ENCODE results near the gene N4BP2.
"Not testable (repeated sequence)": the region's sequence is repeated elsewhere in the genome, so short reads cannot be mapped to it uniquely, and the experiment has no call there.

Gene N4BP2

GRCh38 chr4:40056716-40057585, at the start of gene N4BP2:
Gene N4BP2 (plus strand): TSS chr4:40056850. CDS start chr4:40097341, 40,491 bp downstream.
- DNase-seq (ENCODE audit: low spot score) = peak; percentile 77

- no peak for DNase-seq (ENCODE audit: low spot score)
Observed at GRCh38 chr4:40016007-40016406, 40.6 kb upstream of the N4BP2 start.

GRCh38 chr4:40020221-40020620, 36.4 kb upstream of the N4BP2 start:
- DNase-seq (ENCODE audit: low spot score) = no peak

DNA sequence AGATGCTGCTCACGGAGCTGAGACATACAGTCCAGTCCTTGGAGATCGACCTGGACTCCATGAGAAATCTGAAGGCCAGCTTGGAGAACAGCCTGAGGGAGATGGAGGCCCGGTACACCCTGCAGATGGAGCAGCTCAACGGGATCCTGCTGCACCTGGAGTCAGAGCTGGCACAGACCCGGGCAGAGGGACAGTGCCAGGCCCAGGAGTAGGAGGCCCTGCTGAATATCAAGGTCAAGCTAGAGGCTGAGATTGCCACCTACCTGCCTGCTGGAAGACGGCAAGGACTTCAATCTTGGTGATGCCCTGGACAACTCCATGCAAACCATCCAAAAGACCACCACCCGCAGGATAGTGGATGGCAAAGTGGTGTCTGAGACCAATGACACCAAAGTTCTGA, 35.5 kb upstream of the N4BP2 start:
- not testable (repeated sequence) for DNase-seq (ENCODE audit: low spot score)

- not testable (repeated sequence) for DNase-seq (ENCODE audit: low spot score)
Observed at GRCh38 chr4:40024049-40024448, 32.6 kb upstream of the N4BP2 start.

GRCh38 chr4:40032785-40033184, 23.9 kb upstream of the N4BP2 start:
- no peak for DNase-seq (ENCODE audit: low spot score)

GRCh38 chr4:40033613-40034012, 23.0 kb upstream of the N4BP2 start:
- no peak for DNase-seq (ENCODE audit: low spot score)

GRCh38 chr4:40038977-40039376, 17.7 kb upstream of the N4BP2 start:
- DNase-seq (ENCODE audit: low spot score) = no peak

- no peak for DNase-seq (ENCODE audit: low spot score)
Observed at GRCh38 chr4:40040908-40041307, 15.7 kb upstream of the N4BP2 start.

- DNase-seq (ENCODE audit: low spot score) = no peak
Observed at GRCh38 chr4:40043786-40044185, 12.9 kb upstream of the N4BP2 start.

DNA sequence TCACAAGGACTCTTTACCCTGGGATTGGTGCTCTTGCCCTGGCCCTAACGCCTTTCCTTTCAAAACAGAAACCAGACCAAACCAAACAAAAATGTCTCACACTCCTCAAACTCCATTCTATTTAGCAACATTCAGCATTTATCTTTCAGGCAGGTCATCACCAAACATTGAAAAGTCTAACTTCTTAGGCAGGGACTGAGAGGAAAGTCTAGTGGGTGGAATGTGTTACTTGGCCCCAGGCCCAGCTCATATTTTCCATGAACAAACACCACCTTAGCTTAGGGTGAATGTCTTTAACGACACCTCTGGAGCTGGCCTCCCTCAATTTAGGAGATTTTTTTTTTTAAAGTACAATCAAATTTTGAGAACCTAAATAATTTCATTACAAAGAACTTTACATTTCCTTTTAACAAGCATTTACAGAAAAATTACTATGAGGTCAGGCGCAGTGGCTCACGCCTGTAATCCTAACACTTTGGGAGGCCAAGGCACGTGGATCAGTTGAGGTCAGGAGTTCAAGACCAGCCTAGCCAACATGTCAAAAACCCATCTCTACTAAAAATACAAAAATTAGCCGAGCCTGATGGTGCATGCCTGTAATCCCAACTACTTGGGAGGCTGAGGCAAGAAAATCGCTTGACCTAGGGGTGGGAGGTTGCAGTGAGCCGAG, 10.2 kb upstream of the N4BP2 start:
- DNase-seq (ENCODE audit: low spot score) = peak; percentile 60

GRCh38 chr4:40053161-40053560, 3.5 kb upstream of the N4BP2 start:
- no peak for DNase-seq (ENCODE audit: low spot score)

- no peak for DNase-seq (ENCODE audit: low spot score)
Observed at GRCh38 chr4:40055511-40055862, 1.2 kb upstream of the N4BP2 start.

DNA sequence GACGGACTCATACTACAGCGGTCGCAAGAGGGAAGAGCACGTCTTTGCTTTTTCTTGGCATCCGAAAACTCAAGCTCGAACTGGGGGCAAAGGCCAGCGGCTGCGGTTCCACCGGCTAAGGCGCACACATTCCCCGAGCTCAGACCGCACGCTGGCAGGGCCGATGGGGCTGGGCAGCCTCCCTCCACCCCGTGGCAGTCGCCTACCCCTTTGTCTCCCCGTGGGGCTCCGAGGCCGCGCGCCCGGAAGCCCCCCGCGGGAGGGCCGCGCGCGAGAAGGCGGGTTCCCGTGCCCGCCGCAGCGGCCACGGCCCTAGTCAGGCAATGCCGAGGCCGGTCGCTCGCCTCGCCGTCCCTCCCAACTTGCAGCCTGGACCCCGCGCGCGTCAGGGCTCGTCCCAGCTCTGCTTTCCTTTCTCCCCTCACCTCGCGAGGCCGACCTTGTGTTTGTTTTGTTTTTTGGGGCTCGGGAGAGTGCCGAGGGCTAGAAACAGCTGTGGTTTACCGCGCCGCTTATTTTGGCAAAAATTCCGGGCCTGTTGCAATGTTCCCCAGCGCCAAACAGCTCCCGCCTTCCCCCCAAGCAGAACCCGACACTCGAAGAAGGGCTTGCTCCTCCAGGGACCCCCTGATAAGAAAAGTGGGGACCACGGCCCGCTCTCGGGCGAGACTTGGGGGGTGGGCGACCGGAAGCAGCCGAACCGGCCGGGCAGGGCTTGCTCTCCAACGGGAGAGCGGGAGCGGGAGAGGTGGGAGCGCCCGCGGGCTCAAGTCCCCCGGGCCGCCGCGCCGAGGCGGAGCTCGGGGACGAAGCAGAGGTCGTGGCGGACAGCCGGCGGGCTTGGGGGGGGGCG, 561 bp upstream of the N4BP2 start:
- DNase-seq (ENCODE audit: low spot score) = peak; percentile 64

DNA sequence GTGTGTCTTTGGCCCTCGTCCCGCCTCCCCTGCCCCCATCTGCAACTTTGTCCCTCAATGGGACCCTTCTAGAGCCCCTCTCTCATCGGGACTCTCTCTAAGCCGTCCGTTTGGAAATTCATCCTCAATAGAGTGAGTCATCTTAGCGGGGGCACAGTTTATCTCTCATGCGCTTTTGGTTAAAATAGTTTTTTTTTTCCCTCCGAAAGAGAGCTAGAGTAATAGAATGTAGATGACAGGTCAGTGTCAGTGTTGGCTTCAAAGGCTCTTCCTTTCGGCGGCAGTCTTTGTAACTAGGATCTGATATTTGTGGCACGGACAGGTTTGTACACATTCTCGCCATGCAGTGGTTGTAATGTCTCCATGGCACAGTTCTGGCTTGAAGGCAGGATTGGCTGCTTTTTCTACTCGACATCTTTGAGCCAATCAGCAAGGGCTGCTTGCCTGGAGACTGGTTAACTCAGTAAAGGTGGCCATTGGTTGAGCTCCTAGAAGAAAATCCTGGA, 989 bp downstream of the N4BP2 start:
- peak; percentile 95 for DNase-seq (ENCODE audit: low spot score)

- DNase-seq (ENCODE audit: low spot score) = no peak
Observed at GRCh38 chr4:40058121-40058520, 1.5 kb downstream of the N4BP2 start.

DNA sequence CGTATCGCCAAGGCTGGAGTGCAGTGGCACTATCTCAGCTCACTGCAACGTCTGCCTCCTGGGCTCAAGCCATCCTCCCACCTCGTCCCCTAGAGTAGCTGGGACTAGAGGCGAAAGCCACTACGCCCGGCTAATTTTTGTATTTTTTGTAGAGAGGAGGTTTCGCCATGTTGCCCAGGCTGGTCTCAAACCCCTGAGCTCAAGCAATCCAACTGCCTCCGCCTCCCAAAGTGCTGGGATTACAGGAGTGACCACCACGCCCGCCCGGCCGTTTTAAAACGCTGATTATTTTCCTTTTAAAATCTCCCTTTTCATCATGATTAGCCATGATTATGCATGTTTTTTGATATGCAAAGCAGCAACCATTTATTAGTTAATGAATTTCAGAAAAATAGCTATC, 2.2 kb downstream of the N4BP2 start:
- no peak for DNase-seq (ENCODE audit: low spot score)

DNA sequence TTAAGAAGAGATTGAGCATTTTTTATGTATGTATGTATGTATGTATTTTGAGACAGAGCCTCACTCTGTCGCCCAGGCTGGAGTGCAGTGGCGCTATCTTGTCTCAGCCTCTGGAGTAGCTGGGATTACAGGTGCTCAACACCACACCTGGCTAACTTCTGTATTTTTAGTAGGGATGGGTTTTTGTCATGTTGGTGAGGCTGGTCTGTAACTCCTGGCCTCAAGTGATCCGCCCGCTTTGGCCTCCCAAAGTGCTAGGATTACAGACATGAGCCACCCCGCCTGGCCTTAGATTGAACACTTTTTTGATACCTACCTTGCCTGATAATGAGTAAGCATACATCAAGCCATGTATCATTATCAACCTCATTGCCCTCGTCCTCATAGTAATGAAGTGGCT, 2.7 kb downstream of the N4BP2 start:
- no peak for DNase-seq (ENCODE audit: low spot score)

DNA sequence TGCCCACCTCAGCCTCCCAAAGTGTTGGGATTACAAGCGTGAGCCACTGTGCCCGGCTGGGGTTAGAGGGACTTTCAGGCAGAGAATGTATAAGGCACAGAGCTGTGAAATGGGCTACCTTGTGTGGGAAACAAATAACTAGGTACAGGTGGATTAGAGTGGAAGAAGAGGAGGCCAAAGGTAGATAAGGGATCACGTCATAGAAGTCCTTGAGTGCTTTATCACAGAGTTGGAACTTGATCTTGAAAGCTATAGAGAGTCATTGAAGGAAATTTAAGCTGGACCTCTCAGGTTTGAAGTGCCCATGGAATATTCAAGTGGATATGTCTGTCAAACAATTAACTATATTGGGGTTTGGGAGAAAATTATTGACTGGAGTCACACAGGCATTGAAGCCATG, 8.4 kb downstream of the N4BP2 start:
- no peak for DNase-seq (ENCODE audit: low spot score)

DNA sequence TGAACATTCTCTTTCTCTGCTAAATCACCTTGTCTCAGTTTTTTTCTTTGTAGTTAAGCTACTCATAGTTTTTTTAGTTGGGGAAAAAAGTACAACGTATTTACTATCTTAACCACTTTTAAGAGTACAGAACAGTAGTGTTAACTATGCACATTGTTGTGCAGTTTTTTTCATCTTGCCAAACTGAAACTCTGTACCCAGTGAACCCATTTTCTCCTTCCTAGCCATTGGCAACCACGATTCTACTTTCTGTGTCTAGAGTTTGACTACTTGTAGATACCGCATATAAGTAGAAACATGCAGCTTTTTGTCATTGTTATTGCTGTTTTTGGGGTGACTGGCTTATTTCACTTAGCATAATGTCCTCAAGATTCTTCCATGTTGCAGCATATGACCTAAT, 10.0 kb downstream of the N4BP2 start:
- no peak for DNase-seq (ENCODE audit: low spot score)

- no peak for DNase-seq (ENCODE audit: low spot score)
Observed at GRCh38 chr4:40070387-40070786, 13.7 kb downstream of the N4BP2 start.

GRCh38 chr4:40086421-40086820, 29.8 kb downstream of the N4BP2 start:
- no peak for DNase-seq (ENCODE audit: low spot score)
